Calu3 (cell line): ENCODE data around the gene SH2B2. TPM values are rescaled to one million over a fixed set of nuclear protein-coding genes. Genes with fewer than 3 reads are reported as not detected.
A peak's percentile ranks its signal among the peaks of the same experiment; 100 is the strongest.
"Not testable (repeated sequence)": the region's sequence is repeated elsewhere in the genome, so short reads cannot be mapped to it uniquely, and the experiment has no call there.

Experiments used
- BruUV-seq: library from RNA; stranded (reverse); fragments of 400-500 nt; replicated peaks from 2 replicates; lab custom pipeline; 2021; lab: Mats Ljungman, UMichigan
- CTCF ChIA-PET: fragments of 300-600 bp; sonication (Branson Sonifier 250); formaldehyde crosslinking; loops from one replicate; lab custom pipeline; 2022; ENCODE audit warnings: antibody characterized with exemption; lab: Charles Lee
- DNase-seq: peaks from one replicate; pipeline ENCODE4 v3.0.0; 2022
- H3K27ac Mint-ChIP-seq: one replicate; pipeline ENCODE4 v1.8.0; 2022; ENCODE audit warnings: mixed read lengths; ENCODE audit not compliant: unreplicated experiment
- H3K27me3 Mint-ChIP-seq: one replicate; pipeline ENCODE4 v1.8.0; 2022; ENCODE audit warnings: mixed read lengths; ENCODE audit not compliant: unreplicated experiment
- H3K36me3 Mint-ChIP-seq: one replicate; pipeline ENCODE4 v1.8.0; 2022; ENCODE audit warnings: mild to moderate bottlenecking, moderate library complexity, mixed read lengths; ENCODE audit not compliant: insufficient read depth, unreplicated experiment
- H3K4me1 Mint-ChIP-seq: one replicate; pipeline ENCODE4 v1.8.0; 2022; ENCODE audit warnings: mild to moderate bottlenecking, low read depth, mixed read lengths; ENCODE audit not compliant: unreplicated experiment
- H3K4me3 Mint-ChIP-seq: one replicate; pipeline ENCODE4 v1.8.0; 2022; ENCODE audit warnings: mild to moderate bottlenecking, low read depth, moderate library complexity, mixed read lengths; ENCODE audit not compliant: unreplicated experiment
- H3K9me3 Mint-ChIP-seq: one replicate; pipeline ENCODE4 v1.8.0; 2022; ENCODE audit warnings: low read depth, mixed read lengths; ENCODE audit not compliant: unreplicated experiment
- intact Hi-C: fragments of 100-400 bp; cut with micrococcal nuclease; formaldehyde crosslinking; loops from one replicate; pipeline ENCODE4 v1.10.0; 2022; ENCODE audit not compliant: unreplicated experiment
- total RNA-seq: library from RNA; stranded (reverse); gene quantifications from 2 replicates; pipeline ENCODE4 v1.2.3, GENCODE V29; 2022

The SH2B2 gene
- total RNA-seq, 1 experiment from 2014 or later: 2.7 TPM

GRCh38 chr7:102330666-102331460 is 44.2 kb downstream of the SH2B2 start:
- peaks cover 15% of the 10 kb centered on the region for H3K27me3 Mint-ChIP-seq
- H3K4me1 Mint-ChIP-seq, H3K27ac Mint-ChIP-seq, DNase-seq, H3K9me3 Mint-ChIP-seq, H3K4me3 Mint-ChIP-seq, H3K36me3 Mint-ChIP-seq, BruUV-seq, intact Hi-C loops: not testable (repeated sequence)
- CTCF ChIA-PET: interaction anchor here (0.6 kb wide), 1 partner anchor 91 kb away, joined by 3 read pairs; no protein-coding TSS in a partner anchor

- BruUV-seq, intact Hi-C loops, H3K36me3 Mint-ChIP-seq, DNase-seq, H3K4me1 Mint-ChIP-seq, H3K4me3 Mint-ChIP-seq, H3K27me3 Mint-ChIP-seq, CTCF ChIA-PET, H3K27ac Mint-ChIP-seq, H3K9me3 Mint-ChIP-seq: not testable (repeated sequence)
Measured at GRCh38 chr7:102335574-102335973, 48.9 kb downstream of the SH2B2 start.

GRCh38 chr7:102337002-102337401 is 50.3 kb downstream of the SH2B2 start:
- H3K4me1 Mint-ChIP-seq, BruUV-seq, DNase-seq, intact Hi-C loops, H3K27me3 Mint-ChIP-seq, H3K9me3 Mint-ChIP-seq, H3K4me3 Mint-ChIP-seq, H3K36me3 Mint-ChIP-seq, H3K27ac Mint-ChIP-seq: not testable (repeated sequence)
- CTCF ChIA-PET: interaction anchor here (0.7 kb wide), 2 partner anchors 130 to 1020 kb away, joined by 3 to 4 read pairs; no protein-coding TSS in a partner anchor

GRCh38 chr7:102337420-102337819 is 50.8 kb downstream of the SH2B2 start:
- H3K4me3 Mint-ChIP-seq, H3K27ac Mint-ChIP-seq, H3K9me3 Mint-ChIP-seq, DNase-seq, H3K27me3 Mint-ChIP-seq, H3K4me1 Mint-ChIP-seq, BruUV-seq, intact Hi-C loops, H3K36me3 Mint-ChIP-seq: not testable (repeated sequence)
- CTCF ChIA-PET: interaction anchor here (0.7 kb wide), 1 partner anchor 130 kb away, joined by 3 read pairs; no protein-coding TSS in a partner anchor

- H3K9me3 Mint-ChIP-seq, CTCF ChIA-PET, H3K4me3 Mint-ChIP-seq, H3K27ac Mint-ChIP-seq, DNase-seq, BruUV-seq, H3K4me1 Mint-ChIP-seq, intact Hi-C loops, H3K36me3 Mint-ChIP-seq, H3K27me3 Mint-ChIP-seq: not testable (repeated sequence)
Measured at GRCh38 chr7:102340599-102341368, 54.1 kb downstream of the SH2B2 start.

GRCh38 chr7:102346983-102347382 is 60.3 kb downstream of the SH2B2 start:
- intact Hi-C loops: not testable (repeated sequence)

GRCh38 chr7:102356344-102356743 is 69.7 kb downstream of the SH2B2 start, which contains the start of gene SPDYE6:
SPDYE6 (minus strand) TSS chr7:102356444; CDS start chr7:102356023, 421 bp downstream.
- H3K9me3 Mint-ChIP-seq, H3K27me3 Mint-ChIP-seq, BruUV-seq, H3K36me3 Mint-ChIP-seq, CTCF ChIA-PET, H3K27ac Mint-ChIP-seq, intact Hi-C loops, H3K4me1 Mint-ChIP-seq, H3K4me3 Mint-ChIP-seq, DNase-seq: not testable (repeated sequence)

More at GRCh38 chr7:102346983-102347382, 60.3 kb downstream of the SH2B2 start:
- H3K4me1 Mint-ChIP-seq, H3K27ac Mint-ChIP-seq, H3K27me3 Mint-ChIP-seq, H3K9me3 Mint-ChIP-seq, BruUV-seq, CTCF ChIA-PET, H3K36me3 Mint-ChIP-seq, H3K4me3 Mint-ChIP-seq, DNase-seq: not testable (repeated sequence)

- H3K27ac Mint-ChIP-seq, H3K4me1 Mint-ChIP-seq, intact Hi-C loops, H3K27me3 Mint-ChIP-seq, BruUV-seq, CTCF ChIA-PET, H3K9me3 Mint-ChIP-seq: not testable (repeated sequence)
- peaks cover 23% of the 10 kb centered on the region for H3K36me3 Mint-ChIP-seq
- peak; percentile 87 for DNase-seq
- peak overlapping the region; percentile 97 for H3K4me3 Mint-ChIP-seq
Measured at GRCh38 chr7:102363549-102364393, 77.1 kb downstream of the SH2B2 start.

- Mint-ChIP-seq H3K4me3 (peak overlapping the region; percentile 97), H3K36me3 (peaks cover 23% of the 10 kb centered on the region), H3K27ac (peak overlapping the region; percentile 33)
- H3K9me3 Mint-ChIP-seq, CTCF ChIA-PET, intact Hi-C loops, BruUV-seq, H3K27me3 Mint-ChIP-seq, H3K4me1 Mint-ChIP-seq, DNase-seq: not testable (repeated sequence)
Measured at GRCh38 chr7:102364394-102364886, 77.8 kb downstream of the SH2B2 start.
